ENCODE data around the gene TAF1A. TPM values are rescaled to one million over a fixed set of nuclear protein-coding genes. Genes with fewer than 3 reads are reported as not detected.
A peak's percentile ranks its signal among the peaks of the same experiment; 100 is the strongest.

The TAF1A gene
- total and polyA plus RNA-seq, 10 of the 15 experiments (the other 5 are each of a cell fraction or from before 2014, with no cell fraction given), result 7.7 to 17.9 (median 12.0) TPM

- TF ChIP-seq CHD2 (IDR thresholded peaks at IDR 0.05; ENCODE audit: borderline replicate concordance, low read depth, low read length), result no peak
- peak; percentile 50; the same call in 1 of the 2 replicates for TF ChIP-seq SMARCA5 (IDR thresholded peaks at IDR 0.05)
- TF ChIP-seq EGR1 (IDR thresholded peaks at IDR 0.05; ENCODE audit: borderline replicate concordance in 1 of 2, low read depth in 2 of 2, low read length in 2 of 2), result peak in 1 of 2 experiments; percentile 40; a peak in 1 of 3 replicates
- TF ChIP-seq IKZF2 (IDR thresholded peaks at IDR 0.05), result 0 out of 4 replicates have a peak, but pooled peaks have one; percentile 25 to 29
- TF ChIP-seq BHLHE40 (IDR thresholded peaks at IDR 0.05; ENCODE audit: borderline replicate concordance in 1 of 2, low read depth in 2 of 2, low read length in 1 of 2), result peak; percentile 22 to 77; a peak in 2 of 4 replicates
- TF ChIP-seq RB1 (IDR thresholded peaks at IDR 0.05; ENCODE audit: borderline replicate concordance), result peak; percentile 41; the same call in 1 of the 2 replicates
- TF ChIP-seq GABPA (IDR thresholded peaks at IDR 0.05; ENCODE audit: low read depth), result no peak
- TF ChIP-seq GATAD2B (conservative IDR thresholded peaks at IDR 0.05; ENCODE audit: low read depth), result peak; percentile 68; the same call in 1 of the 2 replicates
- TF ChIP-seq ATF3 (IDR thresholded peaks at IDR 0.05; ENCODE audit: borderline replicate concordance, extremely low read depth, low read depth, low read length), result no peak
- peak; percentile 94 for TF ChIP-seq YY1 (IDR thresholded peaks at IDR 0.05; ENCODE audit: low read depth, low read length)
- TF ChIP-seq ZNF207 (IDR thresholded peaks at IDR 0.05; ENCODE audit: borderline replicate concordance), result peak; percentile 56; the same call in 1 of the 2 replicates
- TF ChIP-seq IRF5 (IDR thresholded peaks at IDR 0.05; ENCODE audit: borderline replicate concordance), result no peak
- peak; percentile 24 for TF ChIP-seq KLF5 (IDR thresholded peaks at IDR 0.05; ENCODE audit: partially characterized antibody)
- peak; percentile 30; the same call in 1 of the 2 replicates for TF ChIP-seq BACH1 (IDR thresholded peaks at IDR 0.05; ENCODE audit: borderline replicate concordance)
- TF ChIP-seq LARP7 (IDR thresholded peaks at IDR 0.05), result peak; percentile 84
- TF ChIP-seq TAF1 (IDR thresholded peaks at IDR 0.05; ENCODE audit: borderline replicate concordance, low read depth, low read length), result peak; percentile 95
- no peak for TF ChIP-seq PKNOX1 (IDR thresholded peaks at IDR 0.05)
- no peak for TF ChIP-seq POLR2AphosphoS2 (IDR thresholded peaks at IDR 0.05; ENCODE audit: low read depth, low read length)
- TF ChIP-seq RUNX3 (IDR thresholded peaks at IDR 0.05; ENCODE audit: low read length), result peak; percentile 63
- peak; percentile 22; the same call in 1 of the 2 replicates for TF ChIP-seq TCF12 (IDR thresholded peaks at IDR 0.05; ENCODE audit: low read depth, low read length)
These were observed 28.5 kb upstream of the TAF1A start, which contains the start of gene MIA3 (continued) for GRCh38 chr1:222618001-222618879.

Data from GM12878 (cell line).